ENCODE results near the gene TXNDC2.
"Not testable (repeated sequence)": the region's sequence is repeated elsewhere in the genome, so short reads cannot be mapped to it uniquely, and the experiment has no call there.

The TXNDC2 gene

DNA sequence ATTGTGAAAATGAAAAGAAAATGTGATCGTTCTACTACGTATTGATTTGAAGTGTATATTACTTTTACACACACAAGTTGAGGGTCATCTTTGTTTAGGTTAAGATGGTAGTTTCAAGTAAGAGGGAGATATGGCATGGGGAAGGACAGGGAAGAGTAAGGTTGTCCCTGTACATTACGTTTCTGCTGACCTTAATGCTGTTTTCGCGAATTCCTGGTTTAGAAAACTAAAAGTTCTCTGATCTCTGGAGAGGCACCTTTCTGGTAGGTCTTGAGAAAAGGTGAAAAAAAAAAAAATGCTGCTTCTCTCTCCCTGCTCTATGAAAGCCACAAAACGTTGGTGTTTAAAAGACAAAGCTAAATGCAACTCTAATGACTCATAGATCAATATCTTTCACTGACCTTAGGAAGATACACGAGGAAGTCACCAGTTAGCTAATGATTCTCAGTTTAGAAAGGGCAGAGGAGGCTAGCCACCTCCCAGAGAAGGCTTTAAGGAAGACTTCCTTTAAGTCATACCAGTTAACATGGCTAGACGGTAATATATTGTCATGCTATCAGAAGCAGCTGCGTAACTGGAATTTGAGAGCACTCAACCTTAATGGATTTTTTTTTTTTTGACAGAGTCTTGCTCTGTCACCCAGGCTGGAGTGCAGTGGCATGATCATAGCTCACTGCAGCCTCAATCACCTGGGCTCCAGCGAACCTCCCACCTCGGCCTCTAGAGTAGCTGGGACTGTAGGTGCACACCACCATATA, 13.2 kb downstream of the TXNDC2 start:
- DNase-seq (ENCODE audit: extremely low spot score): no peak
- ChIA-PET CTCF (no interaction called here), POLR2A (no interaction called here)
- TF ChIP-seq LEF1 (IDR thresholded peaks at IDR 0.05; ENCODE audit: borderline replicate concordance) (no peak), FOXK2 (IDR thresholded peaks at IDR 0.05) (no peak), CTBP1 (IDR thresholded peaks at IDR 0.05; ENCODE audit: borderline replicate concordance) (no peak), L3MBTL2 (conservative IDR thresholded peaks at IDR 0.05) (no peak), ZNF384 (IDR thresholded peaks at IDR 0.05) (no peak), TARDBP (IDR thresholded peaks at IDR 0.05) (no peak), HDGF (IDR thresholded peaks at IDR 0.05; ENCODE audit: borderline replicate concordance) (no peak)
- TF ChIP-seq, protein P1, sequence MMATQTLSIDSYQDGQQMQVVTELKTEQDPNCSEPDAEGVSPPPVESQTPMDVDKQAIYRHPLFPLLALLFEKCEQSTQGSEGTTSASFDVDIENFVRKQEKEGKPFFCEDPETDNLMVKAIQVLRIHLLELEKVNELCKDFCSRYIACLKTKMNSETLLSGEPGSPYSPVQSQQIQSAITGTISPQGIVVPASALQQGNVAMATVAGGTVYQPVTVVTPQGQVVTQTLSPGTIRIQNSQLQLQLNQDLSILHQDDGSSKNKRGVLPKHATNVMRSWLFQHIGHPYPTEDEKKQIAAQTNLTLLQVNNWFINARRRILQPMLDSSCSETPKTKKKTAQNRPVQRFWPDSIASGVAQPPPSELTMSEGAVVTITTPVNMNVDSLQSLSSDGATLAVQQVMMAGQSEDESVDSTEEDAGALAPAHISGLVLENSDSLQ (IDR thresholded peaks at IDR 0.05): no peak

DNA sequence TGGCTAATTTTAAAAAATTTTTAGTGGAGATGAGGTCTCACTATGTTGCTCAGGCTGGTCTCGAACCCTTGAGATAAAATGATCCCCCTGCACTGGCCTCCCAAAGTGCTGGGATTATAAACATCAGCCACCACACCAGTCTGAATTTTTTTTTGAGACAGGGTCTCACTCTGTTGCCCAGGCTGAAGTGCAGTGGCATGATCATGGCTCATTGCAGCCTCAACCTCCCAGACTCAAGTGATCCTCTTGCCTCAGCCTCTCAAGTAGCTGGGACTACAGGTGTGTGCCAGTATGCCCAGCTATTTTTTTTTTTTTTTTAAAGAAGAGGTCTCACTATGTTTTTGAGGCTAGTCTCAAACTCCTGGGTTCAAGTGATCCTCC, 13.8 kb downstream of the TXNDC2 start:
- DNase-seq (ENCODE audit: extremely low spot score); CTCF ChIA-PET; POLR2A ChIA-PET: not testable (repeated sequence)

DNA sequence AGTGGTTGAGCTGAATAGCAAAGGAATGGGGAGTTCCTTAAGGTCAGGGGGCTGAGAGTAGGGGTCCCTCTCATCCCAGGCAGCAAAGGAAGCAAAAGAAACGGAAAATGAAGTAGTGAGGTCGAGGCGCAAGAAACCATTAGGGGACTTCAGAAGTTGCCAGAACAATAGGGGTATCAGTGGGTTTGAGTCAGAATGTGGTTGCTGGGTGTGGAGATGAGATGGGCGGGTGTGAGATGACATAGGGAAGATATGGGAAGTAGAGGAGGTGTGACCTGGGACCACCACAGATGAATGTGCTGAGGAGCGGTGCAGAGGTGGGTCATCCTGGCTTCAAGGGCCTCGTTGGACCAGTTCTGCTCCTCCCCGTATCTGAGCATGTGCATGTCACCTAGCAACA, 14.9 kb downstream of the TXNDC2 start:
- no peak for TF ChIP-seq TARDBP (IDR thresholded peaks at IDR 0.05)
- TF ChIP-seq, protein P1 (IDR thresholded peaks at IDR 0.05): no peak
- ChIA-PET POLR2A (interaction anchor here (1.0 kb wide), 1 partner anchor 13 kb away, joined by 3 read pairs; the partner anchor contains the start of gene VAPA), CTCF (no interaction called here)
- DNase-seq (ENCODE audit: extremely low spot score): no peak

DNA sequence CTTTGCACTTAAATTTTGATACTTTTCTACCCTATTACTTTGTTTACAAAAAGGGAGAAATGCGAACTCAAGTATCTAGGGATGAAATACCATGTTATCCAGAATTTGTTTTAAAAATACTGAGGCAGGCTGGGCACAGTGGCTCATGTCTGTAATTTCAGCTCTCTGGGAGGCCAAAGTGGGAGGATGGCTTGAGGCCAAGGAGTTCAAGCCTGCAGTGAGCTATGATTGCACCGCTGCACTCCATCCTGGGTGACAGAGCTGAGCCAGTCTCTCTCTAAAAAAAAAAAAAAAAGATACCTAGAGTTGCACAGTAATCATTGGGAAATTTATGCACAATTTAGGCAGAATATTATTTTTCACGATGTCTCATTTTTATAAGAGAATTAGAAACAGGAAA, 15.6 kb downstream of the TXNDC2 start:
- CTCF ChIA-PET: no interaction called here
- no peak for DNase-seq (ENCODE audit: extremely low spot score)
- POLR2A ChIA-PET: interaction anchor here (1.0 kb wide), 1 partner anchor 12 kb away, joined by 3 read pairs; the partner anchor contains the start of gene VAPA
- TF ChIP-seq FOXM1 (IDR thresholded peaks at IDR 0.05; ENCODE audit: borderline replicate concordance): no peak

DNA sequence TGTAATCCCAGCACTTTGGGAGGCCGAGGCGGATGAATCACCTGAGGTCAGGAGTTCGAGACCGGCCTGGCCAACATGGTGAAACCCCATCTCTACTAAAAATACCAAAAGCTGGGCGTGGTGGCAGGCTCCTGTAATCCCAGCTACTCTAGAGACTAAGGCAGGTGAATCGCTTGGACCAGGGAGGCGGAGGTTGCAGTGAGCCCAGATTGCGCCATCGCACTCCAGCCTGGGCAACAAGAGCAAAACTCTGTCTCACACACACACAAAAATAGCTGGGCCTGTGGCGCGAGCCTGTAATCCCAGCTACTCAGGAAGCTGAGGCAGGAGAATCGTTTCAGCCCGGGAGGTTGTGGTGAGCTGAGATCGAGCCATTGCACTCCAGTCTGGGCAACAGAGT, 16.5 kb downstream of the TXNDC2 start:
- CTCF ChIA-PET; DNase-seq (ENCODE audit: extremely low spot score); POLR2A ChIA-PET: not testable (repeated sequence)

DNA sequence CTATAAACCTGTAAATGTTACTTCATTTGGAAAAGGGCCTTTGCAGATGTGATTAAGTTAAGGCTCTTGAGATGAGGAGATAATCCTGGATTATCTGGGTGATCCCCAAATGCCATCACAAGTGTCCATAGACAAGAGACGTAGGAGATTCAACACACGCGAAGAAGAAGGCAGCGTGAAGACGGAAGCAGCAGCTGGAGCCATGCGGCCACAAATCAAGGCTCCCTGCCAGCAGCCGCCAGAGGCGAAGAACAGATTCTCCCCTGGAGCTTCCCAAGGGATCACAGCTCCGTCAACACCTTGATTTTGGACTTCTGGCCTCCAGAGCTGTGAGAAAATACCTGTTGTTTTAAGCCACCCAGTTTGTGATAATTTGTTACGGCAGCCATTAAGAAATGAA, 17.1 kb downstream of the TXNDC2 start:
- no peak for DNase-seq (ENCODE audit: extremely low spot score)
- POLR2A ChIA-PET: no interaction called here
- TF ChIP-seq, protein P1 (IDR thresholded peaks at IDR 0.05): no peak
- TF ChIP-seq CTBP1 (IDR thresholded peaks at IDR 0.05; ENCODE audit: borderline replicate concordance) (no peak), ARNT (IDR thresholded peaks at IDR 0.05) (no peak), ELF4 (IDR thresholded peaks at IDR 0.05) (no peak), L3MBTL2 (conservative IDR thresholded peaks at IDR 0.05) (no peak), ZNF384 (IDR thresholded peaks at IDR 0.05) (no peak), FOXM1 (IDR thresholded peaks at IDR 0.05; ENCODE audit: borderline replicate concordance) (no peak), SUZ12 (IDR thresholded peaks at IDR 0.05) (no peak), LEF1 (IDR thresholded peaks at IDR 0.05; ENCODE audit: borderline replicate concordance) (no peak), TARDBP (IDR thresholded peaks at IDR 0.05) (no peak), NFRKB (IDR thresholded peaks at IDR 0.05) (no peak), HDGF (IDR thresholded peaks at IDR 0.05; ENCODE audit: borderline replicate concordance) (no peak), SP1 (IDR thresholded peaks at IDR 0.05) (no peak), BHLHE40 (IDR thresholded peaks at IDR 0.05; ENCODE audit: borderline replicate concordance) (no peak)
- CTCF ChIA-PET: no interaction called here

DNA sequence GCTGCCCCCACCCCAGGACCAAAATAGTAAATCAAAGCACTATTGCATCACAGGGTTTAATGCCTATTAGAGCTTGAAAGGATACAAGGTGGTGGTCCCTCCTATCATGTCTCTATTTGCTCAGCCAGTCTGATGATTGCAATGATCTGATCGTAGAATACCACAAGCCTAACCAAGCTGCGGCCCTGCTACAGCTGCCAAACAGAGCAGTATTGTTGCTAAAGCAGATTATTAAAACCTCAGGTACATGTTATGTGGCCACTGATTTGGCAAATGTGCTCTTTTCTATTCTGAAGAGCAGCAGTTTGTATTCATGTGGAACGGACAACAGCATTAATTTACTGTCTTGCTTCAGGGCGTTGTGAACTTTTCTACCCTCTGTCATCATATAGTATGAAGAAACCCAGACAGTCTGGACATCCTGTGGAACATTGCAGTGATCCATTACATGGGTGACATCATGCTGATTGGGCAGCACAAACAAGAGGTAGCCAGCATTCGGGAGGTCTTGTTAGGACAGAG, 19.7 kb downstream of the TXNDC2 start:
- TF ChIP-seq SUZ12 (IDR thresholded peaks at IDR 0.05): no peak
- TF ChIP-seq SP1 (IDR thresholded peaks at IDR 0.05): no peak
- no peak for TF ChIP-seq CTBP1 (IDR thresholded peaks at IDR 0.05; ENCODE audit: borderline replicate concordance)
- no peak for DNase-seq (ENCODE audit: extremely low spot score)
- ChIA-PET POLR2A (interaction anchor here (1.0 kb wide), 1 partner anchor 9 kb away, joined by 3 read pairs; no protein-coding TSS in a partner anchor), CTCF (no interaction called here)

DNA sequence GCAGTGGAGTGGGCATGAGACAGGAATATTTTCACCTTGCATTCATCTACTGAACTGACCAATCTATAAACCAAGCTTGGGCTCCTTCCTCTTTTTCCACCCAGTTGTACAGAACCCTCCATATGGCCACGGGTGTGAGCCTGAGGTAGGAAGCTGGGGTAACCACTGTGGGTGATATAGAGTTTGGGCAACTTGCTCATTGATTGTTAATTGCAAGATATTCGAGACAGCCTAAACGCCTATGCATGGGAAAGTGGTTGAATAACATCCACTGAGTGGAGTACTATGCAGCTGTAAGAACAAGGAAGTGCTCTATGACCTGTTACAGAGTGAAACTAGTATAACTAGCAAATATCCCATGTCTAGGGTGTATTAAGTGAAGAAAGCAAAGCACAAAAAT, 20.7 kb downstream of the TXNDC2 start:
- no peak for DNase-seq (ENCODE audit: extremely low spot score)
- no peak for TF ChIP-seq FOXK2 (IDR thresholded peaks at IDR 0.05)
- TF ChIP-seq SP1 (IDR thresholded peaks at IDR 0.05): no peak
- TF ChIP-seq, protein P1 (IDR thresholded peaks at IDR 0.05): no peak
- no peak for TF ChIP-seq L3MBTL2 (conservative IDR thresholded peaks at IDR 0.05)
- TF ChIP-seq CTBP1 (IDR thresholded peaks at IDR 0.05; ENCODE audit: borderline replicate concordance): no peak
- ChIA-PET POLR2A (no interaction called here), CTCF (interaction anchor here (0.7 kb wide), 1 partner anchor 34 kb away, joined by 3 read pairs; no protein-coding TSS in a partner anchor)
